Duodenal mucosa (tissue), 2 donors: ENCODE data around the gene KCMF1.

Experiments
- H3K27ac ChIP-seq: one replicate; pipeline ENCODE4 v1.7.0; 2013; ENCODE audit warnings: low read depth, low read length
- H3K27me3 ChIP-seq, 2 donors: one replicate each; pipeline ENCODE4 v1.7.0; 2013; ENCODE audit warnings: low read length in 2 of 2, control low read depth in 1 of 2; ENCODE audit not compliant: insufficient read depth in 2 of 2, control insufficient read depth in 1 of 2
- H3K36me3 ChIP-seq, 2 donors: one replicate each; pipeline ENCODE4 v1.7.0; 2013; ENCODE audit warnings: low read length in 2 of 2, control low read depth in 1 of 2; ENCODE audit not compliant: insufficient read depth in 2 of 2, control insufficient read depth in 1 of 2
- H3K4me1 ChIP-seq, 2 donors: one replicate each; pipeline ENCODE4 v1.7.0; 2013; ENCODE audit warnings: low read length in 2 of 2, control low read depth in 1 of 2; ENCODE audit not compliant: insufficient read depth in 2 of 2, control insufficient read depth in 1 of 2
- H3K4me3 ChIP-seq, 2 donors: one replicate each; pipeline ENCODE4 v1.7.0; 2013; ENCODE audit warnings: low read length in 2 of 2, low read depth in 1 of 2
- H3K9ac ChIP-seq, 2 donors: one replicate each; pipeline ENCODE4 v1.7.0; 2013; ENCODE audit warnings: low read length in 2 of 2, low read depth in 1 of 2
- H3K9me3 ChIP-seq, 2 donors: one replicate each; pipeline ENCODE4 v1.7.0; 2013; ENCODE audit warnings: low read length in 2 of 2, control low read depth in 1 of 2; ENCODE audit not compliant: control insufficient read depth in 1 of 2

Gene KCMF1

DNA sequence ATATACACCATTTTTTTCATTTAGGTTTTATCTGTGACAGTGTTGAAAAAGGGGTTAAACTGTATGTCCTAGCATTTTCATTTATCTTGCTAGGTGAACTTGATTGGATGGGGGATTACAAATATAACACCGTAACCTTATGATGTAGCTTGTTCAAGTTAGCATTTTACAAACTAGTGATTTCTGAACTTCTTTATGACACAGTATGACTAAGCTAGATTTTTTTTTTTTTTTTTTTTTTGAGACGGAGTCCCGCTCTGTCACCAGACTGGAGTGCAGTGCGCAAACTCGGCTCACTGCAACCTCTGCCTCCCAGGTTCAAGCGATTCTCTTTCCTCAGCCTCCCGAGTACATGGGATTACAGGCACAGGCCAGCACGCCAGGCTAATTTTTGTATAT, 47.1 kb downstream of the KCMF1 start:
- Histone ChIP-seq H3K27ac (no peak overlapping the region), H3K27me3 (no peaks in the 10 kb centered on the region), H3K4me1 (peaks cover 17 to 23% of the 10 kb centered on the region in 2 donors), H3K9ac (no peak overlapping the region), H3K4me3 (no peak overlapping the region), H3K36me3 (no peaks in the 10 kb centered on the region), H3K9me3 (no peaks in the 10 kb centered on the region)

GRCh38 chr2:85019121-85019520, 48.2 kb downstream of the KCMF1 start:
- H3K36me3 ChIP-seq: no peaks in the 10 kb centered on the region
- peaks cover 17 to 23% of the 10 kb centered on the region in 2 donors for H3K4me1 ChIP-seq
- H3K9me3 ChIP-seq: no peaks in the 10 kb centered on the region
- no peak overlapping the region for H3K4me3 ChIP-seq
- no peak overlapping the region for H3K27ac ChIP-seq
- H3K9ac ChIP-seq: no peak overlapping the region
- H3K27me3 ChIP-seq: no peaks in the 10 kb centered on the region

- no peak overlapping the region for H3K4me3 ChIP-seq
- no peaks in the 10 kb centered on the region for H3K36me3 ChIP-seq
- H3K9me3 ChIP-seq: no peaks in the 10 kb centered on the region
- no peaks in the 10 kb centered on the region for H3K27me3 ChIP-seq
- H3K4me1 ChIP-seq: peaks cover 5 to 7% of the 10 kb centered on the region in 2 donors
- H3K9ac ChIP-seq: no peak overlapping the region
- H3K27ac ChIP-seq: no peak overlapping the region
These were observed 51.3 kb downstream of the KCMF1 start for GRCh38 chr2:85022232-85022631.

DNA sequence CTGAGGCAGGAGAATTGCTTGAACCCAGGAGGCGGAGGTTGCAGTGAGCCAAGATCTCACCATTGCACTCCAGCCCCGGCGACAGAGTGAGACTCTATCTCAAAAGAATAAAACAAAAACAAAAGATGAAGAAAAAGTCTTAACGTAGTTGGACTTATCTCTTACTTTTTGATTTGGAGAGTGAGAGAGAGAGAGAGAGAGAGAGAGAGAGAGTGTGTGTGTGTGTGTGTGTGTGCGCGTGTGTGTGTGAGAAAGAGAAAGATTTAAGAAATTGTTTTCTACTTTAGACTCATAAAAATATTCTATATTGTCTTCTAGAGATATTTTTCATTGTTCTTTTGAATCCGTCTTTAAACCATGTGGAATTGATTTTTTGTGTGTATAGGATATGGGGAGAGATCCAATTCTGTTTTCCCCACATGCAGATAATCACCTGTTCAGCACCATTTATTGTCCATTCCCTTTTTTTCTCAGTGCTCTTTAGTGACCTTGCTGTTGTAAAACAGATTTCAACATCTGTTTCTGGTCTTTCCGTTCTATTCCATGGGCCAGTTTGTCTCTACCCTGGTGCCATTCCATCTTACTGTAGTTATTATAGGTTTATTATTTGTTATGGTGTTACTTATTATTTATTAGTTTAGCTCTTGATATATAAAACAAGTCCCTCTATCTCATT, 53.5 kb downstream of the KCMF1 start:
- no peaks in the 10 kb centered on the region for H3K9me3 ChIP-seq
- H3K4me3 ChIP-seq: no peak overlapping the region
- no peaks in the 10 kb centered on the region for H3K4me1 ChIP-seq
- peaks cover 0 to 16% of the 10 kb centered on the region in 2 donors for H3K36me3 ChIP-seq
- no peaks in the 10 kb centered on the region for H3K27me3 ChIP-seq
- H3K9ac ChIP-seq: no peak overlapping the region
- H3K27ac ChIP-seq: no peak overlapping the region

DNA sequence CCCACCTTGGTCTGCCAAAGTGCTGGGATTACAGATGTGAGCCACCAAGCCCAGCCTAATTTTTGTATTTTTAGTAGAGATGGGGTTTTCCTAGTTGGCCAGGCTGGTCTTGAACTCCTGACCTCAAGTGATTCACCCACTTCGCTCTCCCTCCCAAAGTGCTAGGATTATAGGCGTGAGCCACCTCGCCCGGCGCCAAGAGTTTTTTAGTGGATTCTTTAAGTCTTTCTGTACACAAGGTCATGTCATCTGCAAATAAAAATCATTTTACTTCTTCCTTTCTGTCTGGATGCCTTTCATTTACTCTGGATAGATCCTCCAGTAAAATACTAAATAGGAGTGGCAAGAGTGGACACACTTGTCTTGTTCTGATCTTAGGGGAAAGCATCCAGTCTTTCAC, 61.7 kb downstream of the KCMF1 start:
- Histone ChIP-seq H3K36me3 (peaks cover 15 to 65% of the 10 kb centered on the region in 2 donors), H3K4me3 (no peak overlapping the region), H3K9ac (no peak overlapping the region), H3K27me3 (no peaks in the 10 kb centered on the region), H3K9me3 (no peaks in the 10 kb centered on the region), H3K27ac (no peak overlapping the region), H3K4me1 (no peaks in the 10 kb centered on the region)

DNA sequence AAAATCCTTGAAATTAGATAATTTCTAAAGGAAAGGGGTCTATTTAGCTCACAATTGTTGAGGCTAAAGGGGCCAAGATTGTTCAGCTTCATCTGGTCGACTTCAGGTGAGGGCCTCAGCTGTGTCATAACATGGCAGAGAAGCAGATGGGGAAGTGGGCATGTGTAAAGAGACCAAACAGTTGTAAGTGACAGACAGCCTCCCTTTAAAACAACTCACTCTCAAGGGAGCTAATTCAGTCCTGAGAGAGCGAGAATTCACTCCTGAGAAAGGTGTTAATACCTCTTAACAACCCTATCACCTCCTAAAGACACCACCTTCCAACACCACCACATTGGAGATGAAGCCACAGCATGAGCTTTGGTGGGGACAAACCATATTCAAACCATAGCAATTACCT, 62.4 kb downstream of the KCMF1 start:
- H3K4me3 ChIP-seq: no peak overlapping the region
- H3K9ac ChIP-seq: no peak overlapping the region
- H3K4me1 ChIP-seq: no peaks in the 10 kb centered on the region
- H3K9me3 ChIP-seq: no peaks in the 10 kb centered on the region
- no peaks in the 10 kb centered on the region for H3K27me3 ChIP-seq
- H3K36me3 ChIP-seq: peaks cover 17 to 63% of the 10 kb centered on the region in 2 donors
- no peak overlapping the region for H3K27ac ChIP-seq

- H3K27me3 ChIP-seq: no peaks in the 10 kb centered on the region
- no peak overlapping the region for H3K4me3 ChIP-seq
- H3K9ac ChIP-seq: no peak overlapping the region
- peaks cover 17 to 60% of the 10 kb centered on the region in 2 donors for H3K36me3 ChIP-seq
- no peaks in the 10 kb centered on the region for H3K4me1 ChIP-seq
- no peaks in the 10 kb centered on the region for H3K9me3 ChIP-seq
- no peak overlapping the region for H3K27ac ChIP-seq
These were observed 63.2 kb downstream of the KCMF1 start for GRCh38 chr2:85034158-85034557.

DNA sequence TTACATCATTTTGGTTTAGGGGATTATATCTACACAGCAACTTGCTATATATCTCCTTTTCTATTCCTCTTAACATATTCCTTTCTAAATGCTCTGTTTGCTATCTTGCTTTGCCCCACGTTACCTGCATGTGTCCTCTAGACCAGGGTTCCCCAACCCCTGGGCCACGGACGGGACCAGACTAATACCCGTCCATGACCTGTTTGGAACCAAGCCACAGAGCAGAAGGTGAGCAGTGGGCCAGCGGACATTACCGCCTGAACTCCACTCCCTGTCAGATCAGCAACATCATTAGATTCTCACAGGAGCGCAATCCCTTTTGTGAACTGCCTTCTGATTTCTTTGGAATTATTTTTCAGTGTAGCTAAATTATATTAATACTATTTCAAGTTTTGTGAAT, 66.7 kb downstream of the KCMF1 start:
- H3K4me3 ChIP-seq: no peak overlapping the region
- H3K27ac ChIP-seq: no peak overlapping the region
- H3K4me1 ChIP-seq: no peaks in the 10 kb centered on the region
- H3K27me3 ChIP-seq: no peaks in the 10 kb centered on the region
- no peak overlapping the region for H3K9ac ChIP-seq
- no peaks in the 10 kb centered on the region for H3K9me3 ChIP-seq
- H3K36me3 ChIP-seq: peaks cover 17 to 52% of the 10 kb centered on the region in 2 donors

DNA sequence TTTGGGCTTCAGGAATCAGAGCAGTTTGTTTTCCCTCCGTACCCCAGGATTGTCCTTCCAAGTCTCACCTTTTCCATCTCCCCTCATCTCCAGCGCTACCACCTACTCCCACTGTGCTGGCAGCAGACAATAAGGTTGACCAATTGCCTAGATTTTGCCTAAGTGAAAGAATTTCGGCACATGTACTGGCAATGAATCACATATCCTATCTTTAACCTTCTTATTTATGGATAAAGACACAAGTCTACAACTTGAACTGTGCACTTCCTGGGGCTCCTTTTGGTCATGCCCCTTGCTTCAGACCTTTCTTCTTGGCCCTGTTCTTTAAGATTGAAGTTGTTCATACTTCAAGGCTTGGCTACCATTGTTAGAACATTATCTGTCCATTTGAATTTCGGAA, 71.4 kb downstream of the KCMF1 start:
- H3K27me3 ChIP-seq: no peaks in the 10 kb centered on the region
- peaks cover 15 to 52% of the 10 kb centered on the region in 2 donors for H3K36me3 ChIP-seq
- no peaks in the 10 kb centered on the region for H3K4me1 ChIP-seq
- H3K4me3 ChIP-seq: no peak overlapping the region
- no peaks in the 10 kb centered on the region for H3K9me3 ChIP-seq
- H3K27ac ChIP-seq: no peak overlapping the region
- H3K9ac ChIP-seq: no peak overlapping the region

- no peak overlapping the region for H3K27ac ChIP-seq
- no peaks in the 10 kb centered on the region for H3K27me3 ChIP-seq
- H3K9ac ChIP-seq: no peak overlapping the region
- H3K9me3 ChIP-seq: no peaks in the 10 kb centered on the region
- peaks cover 15 to 74% of the 10 kb centered on the region in 2 donors for H3K36me3 ChIP-seq
- H3K4me1 ChIP-seq: peaks cover 2 to 4% of the 10 kb centered on the region in 2 donors
- H3K4me3 ChIP-seq: no peak overlapping the region
These were observed 77.6 kb downstream of the KCMF1 start for GRCh38 chr2:85048534-85048933.
